HEK293T (cell line): ENCODE results near the gene GRIK1.

Source experiments
- CTCF ChIA-PET: fragments of 350-600 bp; formaldehyde crosslinking; extraction: SDS; loops from one replicate; lab custom pipeline; 2021; ENCODE audit warnings: antibody characterized with exemption, inconsistent platforms; lab: Yijun Ruan, JAX
- POLR2A ChIA-PET: fragments of 350-600 bp; formaldehyde crosslinking; extraction: SDS; loops from one replicate; lab custom pipeline; 2020; ENCODE audit warnings: antibody characterized with exemption, inconsistent platforms; lab: Yijun Ruan, JAX
- DNase-seq: peaks from one replicate; pipeline ENCODE4 v3.0.0; 2012; ENCODE audit warnings: mixed read lengths; ENCODE audit errors: extremely low spot score
- ARNT ChIP-seq: fragments of 450-650 bp; IDR thresholded peaks from 2 replicates; pipeline ENCODE4 v1.6.1; 2017; ENCODE audit warnings: mild to moderate bottlenecking
- BHLHE40 ChIP-seq: fragments of 450-650 bp; IDR thresholded peaks from 2 replicates; pipeline ENCODE4 v1.6.1; 2016; ENCODE audit warnings: mild to moderate bottlenecking, moderate library complexity, borderline replicate concordance
- CTBP1 ChIP-seq: fragments of 450-650 bp; IDR thresholded peaks from 2 replicates; pipeline ENCODE4 v1.6.1; 2016; ENCODE audit warnings: borderline replicate concordance
- ELF4 ChIP-seq: fragments of 450-650 bp; IDR thresholded peaks from 2 replicates; pipeline ENCODE4 v1.6.1; 2017; ENCODE audit warnings: antibody characterized with exemption
- FOXA1 ChIP-seq: fragments of 450-650 bp; IDR thresholded peaks from 2 replicates; pipeline ENCODE4 v1.6.1; 2016; ENCODE audit warnings: mild to moderate bottlenecking
- FOXK2 ChIP-seq: fragments of 450-650 bp; IDR thresholded peaks from 2 replicates; pipeline ENCODE4 v1.6.1; 2016; ENCODE audit warnings: mild to moderate bottlenecking
- FOXM1 ChIP-seq: fragments of 450-650 bp; IDR thresholded peaks from 2 replicates; pipeline ENCODE4 v1.6.1; 2017; ENCODE audit warnings: mild to moderate bottlenecking, borderline replicate concordance
- HDGF ChIP-seq: fragments of 450-650 bp; IDR thresholded peaks from 2 replicates; pipeline ENCODE4 v1.6.1; 2017; ENCODE audit warnings: antibody characterized with exemption, borderline replicate concordance
- L3MBTL2 ChIP-seq: fragments of 450-650 bp; conservative IDR thresholded peaks from 2 replicates; pipeline ENCODE4 v1.6.1; 2016; ENCODE audit warnings: mild to moderate bottlenecking
- LEF1 ChIP-seq: fragments of 450-650 bp; IDR thresholded peaks from 2 replicates; pipeline ENCODE4 v1.6.1; 2017; ENCODE audit warnings: mild to moderate bottlenecking, borderline replicate concordance
- NFRKB ChIP-seq: fragments of 450-650 bp; IDR thresholded peaks from 2 replicates; pipeline ENCODE4 v1.6.1; 2016; ENCODE audit warnings: mild to moderate bottlenecking, moderate library complexity
- SP1 ChIP-seq: fragments of 450-650 bp; IDR thresholded peaks from 2 replicates; pipeline ENCODE4 v1.6.1; 2017
- SUZ12 ChIP-seq: fragments of 450-650 bp; IDR thresholded peaks from 2 replicates; pipeline ENCODE4 v1.6.1; 2016; ENCODE audit warnings: mild to moderate bottlenecking
- TARDBP ChIP-seq: fragments of 450-650 bp; IDR thresholded peaks from 2 replicates; pipeline ENCODE4 v1.6.1; 2016
- ZNF384 ChIP-seq: fragments of 450-650 bp; IDR thresholded peaks from 2 replicates; pipeline ENCODE4 v1.6.1; 2016
- TF ChIP-seq, protein P1 (sequence below): fragments of 450-650 bp; IDR thresholded peaks from 2 replicates; pipeline ENCODE4 v1.6.1; 2016

Gene GRIK1

DNA sequence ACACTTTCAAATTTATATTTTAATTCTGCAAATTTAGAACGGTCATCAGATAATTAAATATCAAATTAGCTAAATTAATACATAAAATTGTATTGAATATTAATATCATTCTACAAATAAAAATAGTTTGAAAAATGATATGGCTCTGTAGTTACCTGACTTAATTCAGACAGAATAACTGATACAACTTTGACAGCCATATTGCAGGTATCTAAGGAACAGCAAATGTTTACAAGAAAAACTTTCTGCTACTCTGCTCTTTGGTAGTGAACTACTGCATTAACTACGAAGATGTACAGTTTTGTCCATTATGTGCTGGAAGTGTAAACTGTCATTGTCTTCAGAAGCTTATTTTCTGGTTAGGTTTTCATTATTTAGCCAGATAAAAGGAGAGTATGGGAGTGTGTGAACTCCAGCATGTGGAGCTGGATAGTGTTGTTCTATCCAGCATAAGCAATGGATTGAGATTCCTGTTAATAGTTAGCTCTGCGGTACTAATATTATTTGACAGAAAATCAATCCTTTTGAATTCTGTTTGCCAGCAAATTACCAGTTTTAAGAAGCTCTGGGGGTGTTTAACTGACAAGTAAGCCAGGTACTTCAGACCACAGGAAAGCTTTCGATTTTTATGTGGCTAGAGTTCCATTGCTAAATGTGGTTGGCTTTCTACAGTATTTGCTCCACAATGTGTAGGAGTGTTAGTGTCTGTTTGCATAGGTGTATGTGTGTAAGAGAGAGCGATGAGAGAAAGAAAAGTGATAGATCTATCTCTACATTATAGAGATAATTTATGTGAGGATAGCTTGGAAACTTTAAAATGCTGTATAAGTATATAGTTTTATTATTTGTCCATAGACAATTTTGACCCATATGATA is 247.9 kb downstream of the GRIK1 start:
- CTCF ChIA-PET, result no interaction called here
- TF ChIP-seq SUZ12 (no peak), ZNF384 (no peak), BHLHE40 (no peak), LEF1 (no peak), FOXA1 (no peak), SP1 (no peak), ELF4 (no peak), ARNT (no peak), CTBP1 (no peak), HDGF (no peak), TARDBP (no peak), FOXM1 (no peak), FOXK2 (no peak), L3MBTL2 (no peak)
- TF ChIP-seq, protein P1, sequence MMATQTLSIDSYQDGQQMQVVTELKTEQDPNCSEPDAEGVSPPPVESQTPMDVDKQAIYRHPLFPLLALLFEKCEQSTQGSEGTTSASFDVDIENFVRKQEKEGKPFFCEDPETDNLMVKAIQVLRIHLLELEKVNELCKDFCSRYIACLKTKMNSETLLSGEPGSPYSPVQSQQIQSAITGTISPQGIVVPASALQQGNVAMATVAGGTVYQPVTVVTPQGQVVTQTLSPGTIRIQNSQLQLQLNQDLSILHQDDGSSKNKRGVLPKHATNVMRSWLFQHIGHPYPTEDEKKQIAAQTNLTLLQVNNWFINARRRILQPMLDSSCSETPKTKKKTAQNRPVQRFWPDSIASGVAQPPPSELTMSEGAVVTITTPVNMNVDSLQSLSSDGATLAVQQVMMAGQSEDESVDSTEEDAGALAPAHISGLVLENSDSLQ, result no peak
- POLR2A ChIA-PET, result no interaction called here
- DNase-seq, result no peak

GRCh38 chr21:29689753-29690152 is 250.0 kb downstream of the GRIK1 start:
- CTCF ChIA-PET, result no interaction called here

DNA sequence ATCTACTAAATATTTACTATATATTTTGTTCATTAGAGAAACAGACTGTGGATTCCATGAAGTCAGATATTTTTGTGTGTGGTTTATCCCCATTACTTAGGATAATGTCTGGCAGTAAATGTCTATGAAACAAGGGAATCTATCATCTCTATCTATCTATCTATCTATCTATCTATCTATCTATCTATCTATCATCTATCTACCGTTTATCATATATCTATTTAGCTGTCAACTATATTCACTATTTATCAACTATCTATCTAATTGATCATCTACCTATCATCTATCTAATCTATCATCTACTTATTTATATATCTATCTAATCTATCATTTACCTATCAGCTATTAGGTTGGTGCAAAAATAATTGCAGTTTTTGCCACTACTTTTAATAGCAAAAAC is 255.7 kb downstream of the GRIK1 start:
- CTCF ChIA-PET, result interaction anchor here (0.6 kb wide), 1 partner anchor 10 kb away, joined by 3 read pairs; no protein-coding TSS in a partner anchor
- no peak for DNase-seq
- POLR2A ChIA-PET, result no interaction called here
- TF ChIP-seq CTBP1, result no peak
- TF ChIP-seq, protein P1, result no peak
- TF ChIP-seq LEF1, result no peak
- no peak for TF ChIP-seq L3MBTL2
- TF ChIP-seq FOXM1, result no peak
- no peak for TF ChIP-seq SP1
- no peak for TF ChIP-seq BHLHE40
- TF ChIP-seq TARDBP, result no peak
- no peak for TF ChIP-seq SUZ12

More at GRCh38 chr21:29689753-29690152, 250.0 kb downstream of the GRIK1 start:
- DNase-seq, result no peak
- POLR2A ChIA-PET, result no interaction called here
- TF ChIP-seq L3MBTL2 (no peak), NFRKB (no peak), LEF1 (no peak), SUZ12 (no peak), TARDBP (no peak), FOXM1 (no peak), SP1 (no peak), FOXA1 (no peak), CTBP1 (no peak), ARNT (no peak)
- TF ChIP-seq, protein P1, result no peak

- CTCF ChIA-PET, result no interaction called here
- no peak for DNase-seq
- TF ChIP-seq, protein P1, result no peak
- TF ChIP-seq SP1, result no peak
- POLR2A ChIA-PET, result no interaction called here
Observed at GRCh38 chr21:29682800-29683199, 257.0 kb downstream of the GRIK1 start.

GRCh38 chr21:29680273-29680672 is 259.5 kb downstream of the GRIK1 start:
- POLR2A ChIA-PET, result no interaction called here
- no peak for DNase-seq
- TF ChIP-seq L3MBTL2 (no peak), HDGF (no peak), LEF1 (no peak), CTBP1 (no peak), ARNT (no peak), NFRKB (no peak), ZNF384 (no peak), FOXM1 (no peak), ELF4 (no peak), SUZ12 (no peak)
- TF ChIP-seq, protein P1, result no peak
- CTCF ChIA-PET, result no interaction called here

- ChIA-PET POLR2A (no interaction called here), CTCF (no interaction called here)
- TF ChIP-seq FOXM1 (no peak), NFRKB (no peak), TARDBP (no peak), HDGF (no peak)
- TF ChIP-seq, protein P1, result no peak
- DNase-seq, result no peak
Observed at GRCh38 chr21:29678626-29679025, 261.2 kb downstream of the GRIK1 start.
